Activated naive CD8-positive, alpha-beta T cell (primary cell): ENCODE measurements around the gene SLC3A2.

Experiments used
- H3K27ac Mint-ChIP-seq: one replicate; pipeline ENCODE4 v1.8.0; 2021; ENCODE audit warnings: mixed read lengths
- H3K27me3 Mint-ChIP-seq: one replicate; pipeline ENCODE4 v1.8.0; 2021; ENCODE audit warnings: mixed read lengths
- H3K36me3 Mint-ChIP-seq: one replicate; pipeline ENCODE4 v1.8.0; 2021; ENCODE audit warnings: mixed read lengths
- H3K4me1 Mint-ChIP-seq: one replicate; pipeline ENCODE4 v1.8.0; 2021; ENCODE audit warnings: low read depth, mixed read lengths
- H3K4me3 Mint-ChIP-seq: one replicate; pipeline ENCODE4 v1.8.0; 2021; ENCODE audit warnings: mild to moderate bottlenecking, mixed read lengths
- H3K9me3 Mint-ChIP-seq: one replicate; pipeline ENCODE4 v1.8.0; 2021; ENCODE audit warnings: low read depth, mixed read lengths

The SLC3A2 gene

GRCh38 chr11:62883673-62884072, 3.0 kb downstream of the SLC3A2 start:
- peaks cover 27% of the 10 kb centered on the region for H3K36me3 Mint-ChIP-seq
- peak overlapping the region; percentile 100 for H3K4me3 Mint-ChIP-seq
- peaks cover 45% of the 10 kb centered on the region for H3K4me1 Mint-ChIP-seq
- peak overlapping the region; percentile 100 for H3K27ac Mint-ChIP-seq
- H3K9me3 Mint-ChIP-seq: no peaks in the 10 kb centered on the region
- H3K27me3 Mint-ChIP-seq: no peaks in the 10 kb centered on the region

- Mint-ChIP-seq H3K4me3 (peak overlapping the region; percentile 80), H3K36me3 (peaks cover 36% of the 10 kb centered on the region), H3K9me3 (no peaks in the 10 kb centered on the region), H3K27ac (peak overlapping the region; percentile 68), H3K4me1 (peaks cover 44% of the 10 kb centered on the region), H3K27me3 (no peaks in the 10 kb centered on the region)
Measured at GRCh38 chr11:62885137-62885750, 4.5 kb downstream of the SLC3A2 start.

GRCh38 chr11:62888406-62888805, 7.7 kb downstream of the SLC3A2 start:
- no peaks in the 10 kb centered on the region for H3K9me3 Mint-ChIP-seq
- peaks cover 15% of the 10 kb centered on the region for H3K36me3 Mint-ChIP-seq
- H3K27me3 Mint-ChIP-seq: no peaks in the 10 kb centered on the region
- no peak overlapping the region for H3K27ac Mint-ChIP-seq
- H3K4me3 Mint-ChIP-seq: peak overlapping the region; percentile 17
- H3K4me1 Mint-ChIP-seq: peaks cover 33% of the 10 kb centered on the region

GRCh38 chr11:62889126-62889483, 8.4 kb downstream of the SLC3A2 start:
- peak overlapping the region; percentile 17 for H3K4me3 Mint-ChIP-seq
- H3K36me3 Mint-ChIP-seq: peaks cover 13% of the 10 kb centered on the region
- no peaks in the 10 kb centered on the region for H3K9me3 Mint-ChIP-seq
- H3K4me1 Mint-ChIP-seq: peaks cover 26% of the 10 kb centered on the region
- H3K27ac Mint-ChIP-seq: peak overlapping the region; percentile 68
- no peaks in the 10 kb centered on the region for H3K27me3 Mint-ChIP-seq

GRCh38 chr11:62889484-62890437, 9.1 kb downstream of the SLC3A2 start:
- Mint-ChIP-seq H3K9me3 (no peaks in the 10 kb centered on the region), H3K4me3 (peak overlapping the region; percentile 17), H3K27ac (peak overlapping the region; percentile 68), H3K4me1 (peaks cover 22% of the 10 kb centered on the region), H3K36me3 (peaks cover 13% of the 10 kb centered on the region), H3K27me3 (peaks cover 1% of the 10 kb centered on the region)

GRCh38 chr11:62892077-62892922, 11.6 kb downstream of the SLC3A2 start:
- H3K27ac Mint-ChIP-seq: no peak overlapping the region
- H3K27me3 Mint-ChIP-seq: peaks cover 6% of the 10 kb centered on the region

GRCh38 chr11:62895501-62895900, 14.8 kb downstream of the SLC3A2 start:
- peaks cover 3% of the 10 kb centered on the region for H3K4me1 Mint-ChIP-seq
- no peak overlapping the region for H3K27ac Mint-ChIP-seq
- no peak overlapping the region for H3K4me3 Mint-ChIP-seq
- no peaks in the 10 kb centered on the region for H3K9me3 Mint-ChIP-seq
- no peaks in the 10 kb centered on the region for H3K36me3 Mint-ChIP-seq
- H3K27me3 Mint-ChIP-seq: peaks cover 10% of the 10 kb centered on the region

More at GRCh38 chr11:62892077-62892922, 11.6 kb downstream of the SLC3A2 start:
- H3K9me3 Mint-ChIP-seq: no peaks in the 10 kb centered on the region
- no peak overlapping the region for H3K4me3 Mint-ChIP-seq
- peaks cover 11% of the 10 kb centered on the region for H3K36me3 Mint-ChIP-seq
- H3K4me1 Mint-ChIP-seq: peaks cover 12% of the 10 kb centered on the region

GRCh38 chr11:62896049-62896448, 15.4 kb downstream of the SLC3A2 start:
- H3K4me3 Mint-ChIP-seq: no peak overlapping the region
- H3K4me1 Mint-ChIP-seq: peaks cover 3% of the 10 kb centered on the region
- H3K27ac Mint-ChIP-seq: no peak overlapping the region
- H3K9me3 Mint-ChIP-seq: no peaks in the 10 kb centered on the region
- H3K36me3 Mint-ChIP-seq: no peaks in the 10 kb centered on the region
- peaks cover 10% of the 10 kb centered on the region for H3K27me3 Mint-ChIP-seq

GRCh38 chr11:62897311-62897710, 16.6 kb downstream of the SLC3A2 start:
- Mint-ChIP-seq H3K4me1 (peaks cover 5% of the 10 kb centered on the region), H3K27me3 (peaks cover 10% of the 10 kb centered on the region)

GRCh38 chr11:62898027-62898426, 17.3 kb downstream of the SLC3A2 start:
- H3K27me3 Mint-ChIP-seq: peaks cover 10% of the 10 kb centered on the region

More at GRCh38 chr11:62897311-62897710, 16.6 kb downstream of the SLC3A2 start:
- Mint-ChIP-seq H3K9me3 (no peaks in the 10 kb centered on the region), H3K4me3 (no peak overlapping the region), H3K36me3 (no peaks in the 10 kb centered on the region), H3K27ac (no peak overlapping the region)

GRCh38 chr11:62902932-62903331, 22.2 kb downstream of the SLC3A2 start:
- no peaks in the 10 kb centered on the region for H3K36me3 Mint-ChIP-seq
- H3K4me3 Mint-ChIP-seq: no peak overlapping the region
- no peak overlapping the region for H3K27ac Mint-ChIP-seq
- H3K4me1 Mint-ChIP-seq: peaks cover 16% of the 10 kb centered on the region
- no peaks in the 10 kb centered on the region for H3K9me3 Mint-ChIP-seq
- peaks cover 7% of the 10 kb centered on the region for H3K27me3 Mint-ChIP-seq

More at GRCh38 chr11:62898027-62898426, 17.3 kb downstream of the SLC3A2 start:
- Mint-ChIP-seq H3K4me1 (peaks cover 12% of the 10 kb centered on the region), H3K36me3 (no peaks in the 10 kb centered on the region), H3K9me3 (no peaks in the 10 kb centered on the region), H3K4me3 (no peak overlapping the region), H3K27ac (no peak overlapping the region)

- H3K9me3 Mint-ChIP-seq: no peaks in the 10 kb centered on the region
- no peak overlapping the region for H3K27ac Mint-ChIP-seq
Measured at GRCh38 chr11:62905296-62905695, 24.6 kb downstream of the SLC3A2 start.

GRCh38 chr11:62905927-62906531, 25.3 kb downstream of the SLC3A2 start:
- Mint-ChIP-seq H3K36me3 (no peaks in the 10 kb centered on the region), H3K9me3 (no peaks in the 10 kb centered on the region), H3K4me1 (peaks cover 16% of the 10 kb centered on the region), H3K27ac (no peak overlapping the region), H3K4me3 (no peak overlapping the region), H3K27me3 (peaks cover 5% of the 10 kb centered on the region)

More at GRCh38 chr11:62905296-62905695, 24.6 kb downstream of the SLC3A2 start:
- H3K4me3 Mint-ChIP-seq: no peak overlapping the region
- H3K27me3 Mint-ChIP-seq: peaks cover 5% of the 10 kb centered on the region
- no peaks in the 10 kb centered on the region for H3K36me3 Mint-ChIP-seq
- H3K4me1 Mint-ChIP-seq: peaks cover 16% of the 10 kb centered on the region

- H3K27ac Mint-ChIP-seq: no peak overlapping the region
- no peak overlapping the region for H3K4me3 Mint-ChIP-seq
Measured at GRCh38 chr11:62908468-62909072, 27.9 kb downstream of the SLC3A2 start.

More at GRCh38 chr11:62908468-62909072, 27.9 kb downstream of the SLC3A2 start:
- Mint-ChIP-seq H3K9me3 (no peaks in the 10 kb centered on the region), H3K36me3 (no peaks in the 10 kb centered on the region), H3K4me1 (peaks cover 2% of the 10 kb centered on the region), H3K27me3 (peaks cover 5% of the 10 kb centered on the region)
